Measurements from ENCODE around the gene OR6B2.

The OR6B2 gene

DNA sequence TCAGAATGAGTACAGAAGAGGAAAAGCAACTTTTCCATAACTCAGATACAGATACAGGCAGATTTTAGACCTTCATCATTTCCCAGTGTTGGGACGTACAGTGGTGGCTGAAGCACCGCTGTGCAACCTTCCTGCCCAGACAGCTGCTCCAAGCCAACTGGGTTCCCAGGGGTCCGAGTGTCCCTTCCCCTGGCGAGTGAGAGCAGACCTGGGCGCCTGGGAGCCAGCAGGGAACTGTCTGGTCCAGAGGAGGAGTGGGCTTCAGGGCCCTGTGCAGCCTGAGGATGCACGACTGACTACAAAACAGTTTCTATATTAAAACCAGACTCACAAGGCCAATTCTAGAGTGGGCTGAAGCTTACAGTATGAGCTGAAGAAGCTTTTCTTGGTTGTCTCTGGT lies 11.1 kb upstream of the OR6B2 start:
- no peak for DNase-seq

DNA sequence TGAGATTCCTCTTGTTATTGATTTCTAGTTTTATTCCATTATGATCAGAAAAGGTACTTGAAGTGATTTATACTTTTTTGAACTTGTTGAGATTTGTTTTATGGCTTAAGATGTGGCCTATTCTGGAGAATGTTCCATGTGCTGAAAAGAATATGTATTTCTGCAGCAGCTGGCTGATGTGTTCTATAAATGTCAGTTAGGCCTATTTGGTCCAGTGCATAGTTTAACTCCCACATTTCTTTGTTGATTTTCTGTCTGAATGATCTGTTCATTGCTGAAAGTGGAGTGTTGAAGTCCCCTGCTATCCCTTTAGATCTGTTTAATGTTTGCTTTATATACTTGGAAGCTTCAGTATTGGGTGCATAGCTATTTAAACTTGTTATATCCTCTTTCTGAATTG lies 7.1 kb upstream of the OR6B2 start:
- DNase-seq, result no peak

DNA sequence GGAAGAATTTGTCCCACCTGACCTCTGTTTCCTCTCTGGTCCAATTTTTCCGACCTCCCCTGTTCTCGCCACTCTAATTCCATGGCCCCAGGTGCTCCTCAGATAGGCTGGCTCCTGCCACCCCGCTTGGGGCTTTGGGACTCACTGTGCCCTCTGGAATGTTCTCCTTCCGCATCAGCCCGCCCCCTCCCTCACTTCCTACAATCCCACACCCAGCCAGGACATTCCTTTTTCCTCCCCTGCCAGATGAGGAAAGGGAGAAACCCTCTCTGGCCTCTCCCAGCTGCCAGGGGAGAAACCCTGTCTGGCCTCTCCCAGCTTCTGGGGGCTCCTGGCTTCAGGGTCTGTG lies 3.1 kb upstream of the OR6B2 start:
- no peak for DNase-seq

DNA sequence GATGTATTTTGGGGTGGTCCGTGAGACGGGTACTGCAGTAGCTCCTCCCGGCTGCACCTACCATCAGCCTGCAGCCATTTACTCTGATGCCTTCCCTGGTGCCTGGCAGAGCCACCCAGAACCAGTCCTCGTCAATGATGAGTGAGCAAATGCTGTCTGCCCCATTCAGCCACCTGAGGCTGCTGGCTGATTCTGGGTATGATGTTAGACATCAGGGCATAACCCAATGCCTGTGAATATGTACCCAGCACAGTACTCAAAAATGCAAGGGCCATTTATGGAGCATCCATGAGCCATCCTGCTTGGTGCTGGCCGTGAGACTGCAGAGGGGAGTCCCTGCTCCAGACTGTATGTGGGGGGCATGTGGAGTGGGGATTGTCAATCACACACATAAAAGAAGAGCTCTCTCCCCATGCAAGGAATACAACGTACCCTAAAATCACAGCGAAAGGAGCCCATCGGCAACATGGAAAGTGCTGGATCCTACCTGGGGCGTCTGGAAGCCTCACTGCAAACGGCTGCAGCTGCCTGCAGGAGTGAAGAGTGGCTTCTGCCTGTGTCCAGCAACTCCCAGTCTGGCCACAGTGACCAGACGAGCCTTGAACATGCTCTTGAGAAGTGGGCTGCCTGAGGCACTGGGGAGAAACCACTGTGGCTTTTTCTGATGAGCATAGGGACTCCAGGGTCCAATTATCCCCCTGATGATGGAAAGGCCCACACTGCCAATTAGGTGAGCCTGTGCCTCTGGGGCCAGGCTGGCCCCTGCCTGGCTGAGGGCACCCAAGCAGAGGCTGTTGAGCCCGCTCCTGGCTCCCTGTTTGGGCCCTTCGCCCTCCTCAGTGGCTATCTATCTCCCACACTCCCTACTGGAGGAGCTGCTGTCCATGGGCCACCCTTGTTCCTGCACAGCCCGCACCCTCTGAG lies 2.4 kb upstream of the OR6B2 start:
- DNase-seq, result no peak

DNA sequence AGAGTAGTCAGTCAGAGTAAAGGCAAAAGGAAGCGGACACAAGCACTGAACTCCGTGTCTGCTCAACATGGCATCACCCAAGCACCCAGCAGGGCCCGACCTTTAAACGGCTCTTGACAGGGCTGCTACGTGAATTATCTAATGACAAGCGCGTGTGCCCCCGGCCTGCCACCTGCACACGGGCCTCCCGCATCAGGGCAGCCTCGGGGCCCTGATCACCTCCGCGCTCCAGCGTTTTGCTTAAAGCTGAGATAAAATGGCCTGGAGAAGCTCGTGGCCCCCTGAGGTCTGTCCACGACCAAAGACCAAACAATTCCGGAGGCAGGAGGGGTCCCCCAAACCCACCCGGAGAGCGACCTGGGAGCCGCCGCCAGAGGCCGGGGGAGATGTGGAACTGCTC lies 5.5 kb downstream of the OR6B2 start:
- peak in 2 of 14 donors; percentile 52 to 63 for DNase-seq

DNA sequence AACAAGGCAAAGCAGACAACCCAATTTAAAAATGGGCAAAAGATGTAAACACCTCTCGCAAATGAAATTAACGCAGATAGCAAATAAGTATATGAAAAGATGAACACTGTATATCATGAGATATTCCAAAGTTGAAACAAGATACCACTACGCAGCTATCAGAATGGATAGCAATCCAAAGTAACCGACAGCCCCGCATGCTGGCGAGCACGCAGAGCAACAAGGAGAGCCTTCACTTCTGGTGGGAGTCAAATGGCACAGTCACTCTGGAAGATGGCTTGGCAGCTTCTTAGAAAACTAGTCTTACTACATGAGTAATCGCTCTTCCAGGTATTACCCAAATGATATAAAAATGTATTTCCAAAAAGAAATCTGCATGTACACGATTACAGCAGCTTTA lies 6.4 kb downstream of the OR6B2 start:
- DNase-seq, result no peak

DNA sequence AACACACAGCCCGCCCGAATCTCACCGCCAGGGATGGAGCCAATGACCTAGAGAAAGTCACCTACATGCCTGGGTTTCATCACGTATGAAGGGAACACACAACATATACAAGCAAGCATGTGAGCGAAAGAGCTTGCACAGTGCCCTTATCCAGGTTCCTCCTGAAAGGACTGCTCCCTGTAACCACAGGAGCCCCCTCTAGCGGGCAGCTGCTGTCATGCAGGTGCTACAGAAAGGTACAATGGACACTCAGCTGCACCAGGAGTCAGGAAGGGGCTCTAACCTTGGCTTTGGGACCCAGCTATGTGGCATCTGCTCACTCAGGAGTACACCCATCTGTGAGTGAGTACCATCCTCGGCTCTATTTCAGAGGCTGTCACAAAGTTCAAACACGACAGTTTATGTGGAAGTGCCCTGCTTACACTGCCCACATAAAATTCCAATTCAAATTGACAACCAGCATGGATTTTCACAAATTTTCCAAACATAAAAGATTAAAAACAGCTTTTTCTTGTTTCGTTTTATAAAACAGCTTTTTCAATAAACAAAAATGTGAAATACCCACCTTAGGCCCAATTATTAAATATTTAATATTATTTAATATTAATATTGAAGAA lies 8.6 kb downstream of the OR6B2 start:
- peak in 2 of 14 donors; percentile 11 to 35 for DNase-seq

DNA sequence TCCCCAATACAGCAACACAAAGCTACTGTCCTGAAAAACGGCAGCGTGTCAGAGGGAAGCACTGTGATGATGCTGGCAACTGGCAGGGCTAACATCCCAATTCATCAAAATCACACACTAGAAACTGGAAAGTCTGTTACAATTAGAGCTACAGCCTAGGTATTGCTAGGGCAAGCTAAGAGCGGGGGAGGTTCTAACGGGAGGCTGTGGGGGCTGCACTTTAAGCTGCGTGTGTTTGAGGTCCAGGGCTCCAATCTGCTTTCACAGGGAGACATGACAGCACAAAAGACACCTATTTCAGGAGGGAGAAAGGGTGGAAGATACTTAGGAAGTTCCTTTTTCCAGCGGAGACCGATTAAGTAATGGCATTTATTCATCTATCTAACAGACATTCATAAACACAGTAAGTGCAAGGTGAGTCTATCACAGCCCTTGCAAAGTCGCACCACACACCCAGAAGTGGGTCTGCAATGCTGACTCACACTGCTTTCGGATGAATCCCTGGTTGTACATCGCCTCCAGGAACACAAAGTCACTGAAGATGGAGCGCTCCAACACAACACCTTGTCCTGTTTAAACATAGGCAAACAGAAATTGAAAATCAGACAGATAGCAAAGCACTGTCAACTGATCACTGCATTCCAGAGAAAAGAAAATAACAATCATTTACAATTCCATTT lies 12.0 kb downstream of the OR6B2 start:
- DNase-seq, result no peak

DNA sequence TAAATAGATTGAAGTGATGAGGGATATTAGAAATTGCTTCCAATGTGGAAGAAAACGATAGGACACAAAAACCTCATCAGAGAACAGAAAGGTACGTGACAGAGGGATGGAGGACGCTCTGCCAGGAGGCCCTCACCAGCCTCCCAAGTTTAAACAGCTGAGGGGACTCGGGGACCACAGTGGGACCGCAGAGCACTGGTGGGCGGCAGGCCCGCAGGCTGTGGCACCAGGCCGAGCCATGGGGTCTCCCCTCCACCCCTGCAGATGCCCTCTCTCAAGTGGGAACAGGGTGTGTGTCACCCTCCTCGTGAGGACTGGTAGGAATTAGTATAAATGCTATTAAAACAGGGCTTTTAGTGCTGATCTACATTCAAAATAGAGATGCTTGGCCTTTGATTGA lies 15.9 kb downstream of the OR6B2 start:
- no peak for DNase-seq

DNA sequence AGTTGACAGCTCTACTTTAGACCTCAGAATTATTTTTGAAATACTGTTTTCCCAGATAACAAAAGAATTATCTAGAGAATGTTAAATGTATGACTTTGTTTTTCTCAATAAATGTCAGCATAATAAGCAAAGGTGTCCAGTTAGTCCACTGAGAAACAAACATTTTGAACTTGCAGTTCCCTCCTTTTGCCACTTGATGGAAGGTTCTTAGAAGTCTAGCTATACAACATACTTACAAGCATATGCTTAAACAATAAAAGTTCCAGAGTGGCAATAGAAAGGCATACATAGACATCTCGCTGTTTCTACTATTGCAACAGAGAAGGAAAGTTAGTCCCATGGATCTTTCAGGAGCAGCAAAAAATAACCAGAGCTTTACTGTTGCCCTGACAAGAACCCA lies 16.9 kb downstream of the OR6B2 start:
- DNase-seq, result no peak

DNA sequence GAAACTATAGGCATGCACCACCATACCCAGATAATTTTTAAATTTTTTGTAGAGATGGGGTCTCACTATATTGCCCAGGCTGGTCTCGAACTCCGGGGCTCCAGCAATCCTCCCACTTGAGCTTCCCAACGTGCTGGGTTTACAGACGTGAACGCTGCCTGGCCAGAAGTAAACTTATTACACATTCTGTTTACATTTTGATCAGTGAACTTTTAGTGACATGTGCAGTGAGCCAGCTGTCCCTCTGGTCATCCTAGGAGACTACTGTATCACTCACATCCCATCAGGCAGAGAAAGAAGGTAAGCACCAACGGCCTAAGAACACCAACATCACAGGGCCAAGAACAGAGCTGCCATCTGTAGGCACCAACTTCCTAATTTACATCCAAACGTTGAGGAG lies 27.2 kb downstream of the OR6B2 start:
- DNase-seq, result no peak

DNA sequence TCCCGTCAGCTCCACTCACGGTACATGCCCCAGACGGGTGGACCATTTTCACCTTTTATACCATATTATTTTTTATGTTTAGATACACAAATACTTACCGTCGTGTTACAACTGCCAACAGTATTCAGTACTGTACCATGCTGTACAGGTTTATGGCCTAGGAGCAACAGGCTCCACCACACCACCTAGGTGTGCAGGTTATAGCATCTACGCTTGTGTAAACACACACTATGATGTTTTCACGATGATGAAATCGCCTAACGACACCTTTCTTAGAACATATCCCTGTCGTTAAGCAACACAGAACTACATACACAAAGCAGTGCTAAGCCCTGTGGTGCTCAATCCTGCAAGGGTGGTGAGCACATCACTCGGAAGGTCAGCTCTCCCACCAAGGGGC lies 29.6 kb downstream of the OR6B2 start:
- DNase-seq, result no peak

DNA sequence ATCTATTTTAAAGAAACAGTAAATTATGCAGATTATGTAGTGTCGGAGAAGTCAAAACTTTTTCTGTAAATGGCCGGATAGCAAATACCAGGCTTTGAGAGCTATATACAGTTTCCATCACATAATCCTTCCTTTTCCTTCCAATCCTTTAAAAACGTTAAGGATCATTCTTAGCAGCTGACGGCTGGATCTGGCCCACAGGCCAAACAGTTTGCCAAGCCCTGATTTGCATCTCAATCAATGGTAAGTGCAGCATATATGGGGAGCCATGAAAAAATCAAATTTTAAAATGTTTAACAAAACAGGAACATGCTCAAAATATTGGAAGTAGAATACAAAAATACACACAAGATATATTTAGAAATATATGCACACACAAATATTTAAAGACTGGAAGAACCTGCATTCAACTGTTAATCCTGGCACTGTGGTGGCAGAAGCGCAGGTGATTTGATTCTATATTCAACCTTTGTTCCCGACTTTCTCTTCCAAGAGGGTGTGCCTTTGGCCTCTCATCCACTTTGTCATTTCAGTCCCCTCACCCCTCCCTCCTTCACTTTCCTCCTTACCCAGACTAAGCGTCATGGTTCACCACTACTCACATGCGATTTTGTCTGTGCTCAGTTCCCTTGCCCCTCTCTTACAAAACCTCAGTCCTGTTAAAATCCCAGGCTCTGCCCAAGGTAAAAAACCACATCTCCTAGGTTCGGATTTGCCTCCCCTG lies 32.4 kb downstream of the OR6B2 start:
- DNase-seq, result no peak

DNA sequence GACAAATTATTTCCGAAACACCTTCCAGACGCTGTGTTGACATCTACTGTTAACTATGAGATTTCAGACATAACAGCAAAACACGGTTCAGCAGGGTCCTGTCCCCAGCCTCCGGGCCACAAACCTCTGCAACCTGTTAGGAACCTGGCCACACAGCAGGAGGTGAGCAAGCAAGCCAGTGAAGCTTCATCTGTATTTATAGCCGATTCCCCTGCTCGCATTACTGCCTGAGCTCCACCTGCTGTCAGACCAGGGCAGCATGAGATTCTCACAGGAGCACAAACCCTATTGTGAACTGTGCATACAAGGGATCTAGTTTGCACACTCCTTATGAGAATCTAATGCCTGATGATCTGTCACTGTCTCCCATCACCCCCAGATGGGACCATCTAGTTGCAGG lies 36.1 kb downstream of the OR6B2 start:
- DNase-seq, result peak in 1 of 14 donors; percentile 38

DNA sequence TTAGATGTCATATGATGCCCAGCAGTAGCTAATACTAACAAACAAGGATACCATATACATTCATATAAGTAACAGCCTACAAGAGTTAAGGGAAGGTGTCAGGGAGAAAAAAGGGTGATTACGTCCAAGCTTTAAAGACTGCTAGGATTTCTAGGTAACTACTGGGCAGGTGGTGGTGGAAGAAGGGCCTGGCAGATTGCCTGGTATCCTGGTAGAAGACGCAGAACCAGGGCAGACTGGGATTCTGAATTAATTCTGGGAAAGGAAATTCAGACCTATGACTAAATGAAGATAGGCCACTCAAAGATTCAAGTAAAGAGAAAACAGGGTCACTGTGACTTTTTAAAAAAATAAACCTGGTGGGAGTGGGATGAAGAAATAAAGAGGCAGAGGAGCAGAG lies 36.9 kb downstream of the OR6B2 start:
- DNase-seq, result peak in 1 of 14 donors; percentile 74

DNA sequence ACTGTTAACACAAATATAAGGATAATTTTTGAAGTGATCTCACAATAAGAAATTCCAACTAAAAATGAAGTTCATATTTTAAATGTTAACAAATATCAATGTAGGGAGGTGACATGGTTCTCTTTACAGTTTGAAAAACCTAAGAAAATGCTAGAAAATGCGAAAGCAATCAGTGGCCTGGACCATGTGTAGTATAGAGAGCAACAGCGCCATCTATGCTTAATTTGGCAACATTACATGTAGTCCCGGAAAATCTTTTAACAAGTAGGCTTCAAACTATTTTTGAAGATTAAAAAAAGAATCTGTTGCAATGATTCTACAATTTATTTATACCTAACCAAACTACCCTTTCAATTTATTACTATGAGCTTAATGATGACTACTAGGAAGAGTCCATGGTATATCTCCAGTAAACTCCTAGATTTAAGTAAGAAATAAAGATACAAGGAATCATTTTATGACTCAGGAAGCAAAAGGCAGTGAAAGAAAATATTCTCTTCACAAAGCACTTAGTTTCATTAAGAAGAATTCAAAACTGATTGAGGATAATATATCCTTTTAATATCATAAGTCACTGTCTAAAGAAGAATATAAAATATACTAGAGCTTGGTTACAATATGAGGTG lies 38.4 kb downstream of the OR6B2 start:
- DNase-seq, result peak in 1 of 14 donors; percentile 4

DNA sequence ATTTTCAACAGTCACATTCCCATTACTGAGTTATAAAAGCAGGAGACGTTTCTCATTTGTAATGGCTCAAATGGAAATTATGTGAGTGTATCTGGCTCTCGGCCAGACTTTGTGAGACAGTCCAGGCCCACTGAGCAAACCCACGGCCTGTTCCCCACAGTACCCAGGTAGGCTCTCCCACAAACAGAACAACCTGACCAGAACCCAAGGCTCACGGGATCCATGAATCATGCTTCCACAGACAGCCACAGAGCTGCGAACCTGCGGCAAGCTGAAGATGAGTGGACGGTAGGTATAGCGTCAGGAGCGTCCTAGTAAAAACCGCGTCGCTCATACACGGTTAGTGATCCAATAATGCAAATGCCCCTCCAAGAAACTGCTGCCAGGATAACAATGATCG lies 39.3 kb downstream of the OR6B2 start:
- no peak for DNase-seq

DNA sequence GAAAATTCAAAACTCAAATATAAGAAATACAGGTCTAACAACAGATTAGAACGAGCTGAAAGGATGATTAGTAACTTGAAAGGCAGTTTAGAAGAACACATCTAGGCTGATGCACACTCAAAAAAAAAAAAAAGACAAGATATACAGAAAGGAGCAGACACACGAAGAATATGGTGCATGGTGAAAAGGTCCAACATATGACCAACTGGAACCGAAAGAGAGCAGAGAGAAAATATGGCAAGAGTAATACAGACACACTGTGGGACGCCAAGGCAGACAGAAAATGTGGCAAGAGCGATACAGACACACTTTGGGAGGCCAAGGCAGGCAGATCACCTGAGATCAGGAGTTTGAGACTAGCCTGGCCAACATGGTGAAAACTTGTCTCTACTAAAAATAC lies 44.9 kb downstream of the OR6B2 start:
- DNase-seq, result no peak

DNA sequence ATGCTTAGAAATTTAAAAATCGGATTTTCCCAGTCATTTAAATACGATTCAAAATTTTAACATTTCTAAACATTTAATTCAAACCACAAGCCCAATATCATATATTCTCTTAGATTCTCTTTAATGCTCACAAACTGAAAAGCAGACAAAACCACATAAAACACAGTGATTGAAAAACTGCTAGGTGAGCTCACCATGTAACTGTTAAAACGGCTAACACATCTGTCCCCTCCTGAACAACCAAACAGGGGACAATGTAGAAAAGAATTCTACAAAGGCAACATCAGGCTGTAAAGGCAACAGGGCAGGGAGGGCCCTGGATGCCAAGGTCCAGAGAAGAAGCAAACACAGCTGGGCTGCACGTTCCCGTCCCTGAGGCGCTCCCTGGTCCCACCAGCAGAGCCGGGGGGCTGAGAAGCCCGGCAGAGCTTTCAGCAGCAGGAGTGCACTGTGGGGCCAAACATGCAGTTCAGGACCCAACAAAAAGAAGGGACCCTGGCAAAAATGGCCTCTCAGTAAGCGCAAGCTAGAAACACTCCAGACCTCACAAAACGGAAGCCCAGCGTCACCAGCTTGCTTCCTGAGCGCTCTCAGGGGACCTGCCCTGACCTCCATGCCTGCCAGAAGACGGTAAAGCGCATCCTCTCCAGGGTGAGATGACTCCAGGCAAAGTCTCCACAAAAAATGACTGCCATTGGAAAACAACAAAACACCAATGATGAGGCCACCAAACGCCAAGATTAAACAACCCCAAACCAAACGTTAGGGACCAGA lies 45.6 kb downstream of the OR6B2 start:
- no peak for DNase-seq

DNA sequence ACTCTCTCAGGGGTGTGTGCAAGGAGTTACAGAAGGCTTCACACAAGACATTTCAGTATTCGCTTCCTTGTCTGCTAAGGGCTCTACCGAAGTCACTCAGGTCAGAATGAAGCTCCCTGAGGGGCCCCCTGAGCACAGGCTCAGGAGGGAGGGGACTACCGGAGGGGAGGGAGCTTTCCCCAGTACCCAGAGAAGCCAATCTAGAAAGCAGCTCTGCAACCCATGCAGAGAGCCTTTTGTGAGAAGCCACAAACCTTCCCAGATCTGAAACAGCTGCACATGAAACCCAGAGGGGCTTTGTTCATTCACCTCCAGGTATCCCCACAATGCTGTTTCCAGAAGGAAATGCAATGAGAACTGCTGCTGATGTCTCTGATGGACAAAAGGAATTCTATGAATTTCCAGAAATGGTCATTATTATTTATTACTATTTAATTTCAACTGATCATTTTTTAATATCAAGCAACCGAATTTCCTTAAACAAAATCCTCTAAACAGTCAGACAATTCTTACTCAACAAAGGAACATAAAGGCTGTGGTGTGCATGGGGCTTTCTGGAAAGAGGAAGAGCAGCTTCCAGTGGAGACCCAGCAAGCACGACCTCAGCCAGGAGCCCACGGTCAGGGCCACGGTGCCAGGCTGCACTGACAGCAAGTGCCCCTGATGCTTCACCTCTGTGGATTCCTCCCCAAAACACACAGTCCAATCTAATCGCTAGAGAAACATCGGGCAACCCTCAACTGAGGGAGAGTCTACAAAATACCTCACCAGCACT lies 47.0 kb downstream of the OR6B2 start:
- no peak for DNase-seq

Data from C1 segment of cervical spinal cord (tissue), 14 donors.